ENCODE results near the gene BCL2L13.

Gene BCL2L13

DNA sequence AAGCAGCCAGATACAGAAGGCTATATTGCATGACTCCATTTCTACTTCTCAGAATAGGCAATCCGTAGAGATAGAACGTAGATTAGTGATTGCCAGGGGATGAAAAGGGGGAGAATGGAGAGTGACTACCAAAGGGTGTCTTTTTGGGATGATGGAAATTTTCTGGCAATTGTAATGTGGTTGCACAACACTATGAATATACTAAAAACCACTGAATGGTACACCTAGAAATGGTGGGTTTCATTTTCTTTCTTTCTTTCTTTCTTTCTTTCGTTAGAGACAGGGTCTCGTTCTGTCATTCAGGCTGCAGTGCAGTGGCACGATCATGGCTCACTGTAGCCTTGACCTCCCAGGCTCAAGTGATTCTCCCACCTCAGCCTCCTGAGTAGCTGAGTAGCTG is 81.4 kb downstream of the BCL2L13 start:
- no peak overlapping the region for H3K9ac ChIP-seq (ENCODE audit: low read depth in 1 of 2, low read length in 2 of 2)
- H3K36me3 ChIP-seq (ENCODE audit: control insufficient read depth in 2 of 2, insufficient read depth in 2 of 2, low read length in 2 of 2): no peaks in the 10 kb centered on the region
- peaks cover 2 to 6% of the 10 kb centered on the region in 2 donors for H3K4me1 ChIP-seq (ENCODE audit: control insufficient read depth in 2 of 2, insufficient read depth in 2 of 2, low read length in 2 of 2)
- no peak overlapping the region for H3K27ac ChIP-seq (ENCODE audit: low read depth in 2 of 2, low read length in 2 of 2)
- H3K4me3 ChIP-seq (ENCODE audit: low read length in 2 of 2): no peak overlapping the region
- no peaks in the 10 kb centered on the region for H3K27me3 ChIP-seq (ENCODE audit: control insufficient read depth in 2 of 2, insufficient read depth in 2 of 2, low read length in 2 of 2)
- no peaks in the 10 kb centered on the region for H3K9me3 ChIP-seq (ENCODE audit: control insufficient read depth in 2 of 2, low read length in 2 of 2)

DNA sequence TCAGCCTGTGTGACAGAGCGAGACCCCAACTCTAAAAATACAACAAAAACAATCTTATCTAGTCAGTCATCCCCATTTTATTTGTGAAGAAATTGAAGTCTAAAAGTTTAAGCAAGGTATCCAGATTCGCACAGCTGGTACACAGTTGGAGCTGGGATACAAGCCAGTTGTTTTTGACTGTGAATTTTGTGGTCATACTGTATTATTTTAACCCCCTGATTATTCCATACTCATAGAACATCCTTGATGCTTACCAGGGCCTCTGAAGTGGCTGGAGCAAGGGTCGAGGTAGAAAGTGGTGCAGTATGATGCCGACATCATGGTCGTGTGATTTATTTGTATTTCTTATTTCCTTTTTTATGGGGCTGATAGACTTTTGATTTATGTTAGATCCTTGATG is 85.7 kb downstream of the BCL2L13 start:
- Histone ChIP-seq H3K27me3 (ENCODE audit: control insufficient read depth in 2 of 2, insufficient read depth in 2 of 2, low read length in 2 of 2) (no peaks in the 10 kb centered on the region), H3K4me1 (ENCODE audit: control insufficient read depth in 2 of 2, insufficient read depth in 2 of 2, low read length in 2 of 2) (peaks cover 9 to 10% of the 10 kb centered on the region in 2 donors), H3K4me3 (ENCODE audit: low read length in 2 of 2) (no peak overlapping the region), H3K9me3 (ENCODE audit: control insufficient read depth in 2 of 2, low read length in 2 of 2) (no peaks in the 10 kb centered on the region), H3K9ac (ENCODE audit: low read depth in 1 of 2, low read length in 2 of 2) (no peak overlapping the region), H3K27ac (ENCODE audit: low read depth in 2 of 2, low read length in 2 of 2) (no peak overlapping the region), H3K36me3 (ENCODE audit: control insufficient read depth in 2 of 2, insufficient read depth in 2 of 2, low read length in 2 of 2) (peaks cover 19% of the 10 kb centered on the region in 2 donors)

- no peak overlapping the region for H3K4me3 ChIP-seq (ENCODE audit: low read length in 2 of 2)
- H3K4me1 ChIP-seq (ENCODE audit: control insufficient read depth in 2 of 2, insufficient read depth in 2 of 2, low read length in 2 of 2): peaks cover 9 to 10% of the 10 kb centered on the region in 2 donors
- no peaks in the 10 kb centered on the region for H3K9me3 ChIP-seq (ENCODE audit: control insufficient read depth in 2 of 2, low read length in 2 of 2)
- H3K27ac ChIP-seq (ENCODE audit: low read depth in 2 of 2, low read length in 2 of 2): peak overlapping the region; percentile 7 to 13
- no peak overlapping the region for H3K9ac ChIP-seq (ENCODE audit: low read depth in 1 of 2, low read length in 2 of 2)
- H3K36me3 ChIP-seq (ENCODE audit: control insufficient read depth in 2 of 2, insufficient read depth in 2 of 2, low read length in 2 of 2): peaks cover 25% of the 10 kb centered on the region in 2 donors
- no peaks in the 10 kb centered on the region for H3K27me3 ChIP-seq (ENCODE audit: control insufficient read depth in 2 of 2, insufficient read depth in 2 of 2, low read length in 2 of 2)
Measured at GRCh38 chr22:17724678-17725499, 86.3 kb downstream of the BCL2L13 start.

- H3K4me1 ChIP-seq (ENCODE audit: control insufficient read depth in 2 of 2, insufficient read depth in 2 of 2, low read length in 2 of 2): peaks cover 9 to 10% of the 10 kb centered on the region in 2 donors
- no peaks in the 10 kb centered on the region for H3K9me3 ChIP-seq (ENCODE audit: control insufficient read depth in 2 of 2, low read length in 2 of 2)
- H3K27me3 ChIP-seq (ENCODE audit: control insufficient read depth in 2 of 2, insufficient read depth in 2 of 2, low read length in 2 of 2): no peaks in the 10 kb centered on the region
- H3K9ac ChIP-seq (ENCODE audit: low read depth in 1 of 2, low read length in 2 of 2): no peak overlapping the region
- H3K36me3 ChIP-seq (ENCODE audit: control insufficient read depth in 2 of 2, insufficient read depth in 2 of 2, low read length in 2 of 2): peaks cover 28 to 31% of the 10 kb centered on the region in 2 donors
- H3K27ac ChIP-seq (ENCODE audit: low read depth in 2 of 2, low read length in 2 of 2): peak overlapping the region in 1 of 2 donors; percentile 13
- H3K4me3 ChIP-seq (ENCODE audit: low read length in 2 of 2): no peak overlapping the region
Measured at GRCh38 chr22:17725500-17725796, 86.9 kb downstream of the BCL2L13 start.

DNA sequence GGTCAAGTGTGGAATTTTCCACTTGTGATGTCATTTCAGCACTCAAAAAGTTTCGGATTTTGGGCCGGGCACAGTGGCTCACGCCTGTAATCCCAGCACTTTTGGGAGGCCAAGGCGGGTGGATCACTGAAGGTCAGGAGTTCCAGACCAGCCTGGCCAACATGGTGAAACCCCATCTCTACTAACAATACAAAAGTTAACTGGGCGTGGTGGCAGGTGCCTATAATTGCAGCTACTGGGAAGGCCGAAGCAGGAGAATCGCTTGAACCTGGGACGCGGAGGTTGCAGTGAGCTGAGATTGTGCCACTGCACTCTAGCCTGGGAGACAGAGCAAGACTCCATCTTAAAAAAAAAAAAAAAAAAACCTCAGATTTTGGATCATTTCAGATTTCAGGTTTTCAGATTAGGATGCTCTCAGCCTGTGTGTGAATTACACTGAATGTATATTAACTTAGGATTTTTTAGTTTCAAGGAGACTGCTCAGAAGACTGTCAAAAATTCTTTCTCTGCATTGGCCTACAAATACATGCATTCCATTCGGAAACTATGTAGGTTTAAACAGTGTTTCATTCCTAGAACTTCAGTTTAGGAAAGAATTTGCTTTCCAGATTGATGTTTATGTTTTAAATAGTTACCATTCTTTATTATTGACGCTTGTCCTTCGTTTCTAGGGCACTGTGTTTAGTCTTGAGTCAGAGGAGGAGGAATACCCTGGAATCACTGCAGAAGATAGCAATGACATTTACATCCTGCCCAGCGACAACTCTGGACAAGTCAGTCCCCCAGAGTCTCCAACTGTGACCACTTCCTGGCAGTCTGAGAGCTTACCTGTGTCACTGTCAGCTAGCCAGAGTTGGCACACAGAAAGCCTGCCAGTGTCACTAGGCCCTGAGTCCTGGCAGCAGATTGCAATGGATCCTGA is 87.7 kb downstream of the BCL2L13 start:
- Histone ChIP-seq H3K27me3 (ENCODE audit: control insufficient read depth in 2 of 2, insufficient read depth in 2 of 2, low read length in 2 of 2) (no peaks in the 10 kb centered on the region), H3K9me3 (ENCODE audit: control insufficient read depth in 2 of 2, low read length in 2 of 2) (no peaks in the 10 kb centered on the region), H3K4me1 (ENCODE audit: control insufficient read depth in 2 of 2, insufficient read depth in 2 of 2, low read length in 2 of 2) (peaks cover 9 to 10% of the 10 kb centered on the region in 2 donors), H3K4me3 (ENCODE audit: low read length in 2 of 2) (no peak overlapping the region), H3K9ac (ENCODE audit: low read depth in 1 of 2, low read length in 2 of 2) (no peak overlapping the region), H3K27ac (ENCODE audit: low read depth in 2 of 2, low read length in 2 of 2) (no peak overlapping the region), H3K36me3 (ENCODE audit: control insufficient read depth in 2 of 2, insufficient read depth in 2 of 2, low read length in 2 of 2) (peaks cover 31 to 32% of the 10 kb centered on the region in 2 donors)

- Histone ChIP-seq H3K27me3 (ENCODE audit: control insufficient read depth in 2 of 2, insufficient read depth in 2 of 2, low read length in 2 of 2) (no peaks in the 10 kb centered on the region), H3K4me1 (ENCODE audit: control insufficient read depth in 2 of 2, insufficient read depth in 2 of 2, low read length in 2 of 2) (peaks cover 9 to 10% of the 10 kb centered on the region in 2 donors), H3K27ac (ENCODE audit: low read depth in 2 of 2, low read length in 2 of 2) (no peak overlapping the region), H3K4me3 (ENCODE audit: low read length in 2 of 2) (no peak overlapping the region), H3K9me3 (ENCODE audit: control insufficient read depth in 2 of 2, low read length in 2 of 2) (no peaks in the 10 kb centered on the region), H3K9ac (ENCODE audit: low read depth in 1 of 2, low read length in 2 of 2) (no peak overlapping the region), H3K36me3 (ENCODE audit: control insufficient read depth in 2 of 2, insufficient read depth in 2 of 2, low read length in 2 of 2) (peaks cover 34 to 41% of the 10 kb centered on the region in 2 donors)
Measured at GRCh38 chr22:17726928-17727897, 88.7 kb downstream of the BCL2L13 start.

DNA sequence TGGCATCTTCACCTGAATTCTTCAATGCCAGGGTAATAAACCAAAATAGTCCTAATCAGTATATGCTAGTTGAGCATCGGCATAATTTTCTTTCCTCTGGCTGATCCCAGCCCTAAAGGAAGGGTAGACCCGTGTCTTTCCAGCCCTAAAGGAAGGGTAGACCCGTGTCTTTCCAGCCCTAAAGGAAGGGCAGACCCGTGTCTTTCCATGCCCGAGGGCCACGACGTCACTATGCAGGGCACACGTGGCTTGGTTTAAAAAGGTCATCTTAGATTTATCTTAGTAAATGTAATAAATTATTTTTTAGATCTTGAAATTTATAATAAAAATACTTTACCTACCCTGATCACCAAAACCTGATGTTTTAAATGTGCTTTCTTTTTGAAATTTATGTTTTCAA is 90.2 kb downstream of the BCL2L13 start:
- Histone ChIP-seq H3K36me3 (ENCODE audit: control insufficient read depth in 2 of 2, insufficient read depth in 2 of 2, low read length in 2 of 2) (peaks cover 41 to 55% of the 10 kb centered on the region in 2 donors), H3K27me3 (ENCODE audit: control insufficient read depth in 2 of 2, insufficient read depth in 2 of 2, low read length in 2 of 2) (no peaks in the 10 kb centered on the region), H3K4me1 (ENCODE audit: control insufficient read depth in 2 of 2, insufficient read depth in 2 of 2, low read length in 2 of 2) (peaks cover 8 to 9% of the 10 kb centered on the region in 2 donors), H3K4me3 (ENCODE audit: low read length in 2 of 2) (no peak overlapping the region), H3K9ac (ENCODE audit: low read depth in 1 of 2, low read length in 2 of 2) (no peak overlapping the region), H3K27ac (ENCODE audit: low read depth in 2 of 2, low read length in 2 of 2) (no peak overlapping the region), H3K9me3 (ENCODE audit: control insufficient read depth in 2 of 2, low read length in 2 of 2) (no peaks in the 10 kb centered on the region)

GRCh38 chr22:17729561-17729960 is 91.0 kb downstream of the BCL2L13 start:
- Histone ChIP-seq H3K4me1 (ENCODE audit: control insufficient read depth in 2 of 2, insufficient read depth in 2 of 2, low read length in 2 of 2) (peaks cover 7 to 9% of the 10 kb centered on the region in 2 donors), H3K27ac (ENCODE audit: low read depth in 2 of 2, low read length in 2 of 2) (no peak overlapping the region), H3K36me3 (ENCODE audit: control insufficient read depth in 2 of 2, insufficient read depth in 2 of 2, low read length in 2 of 2) (peaks cover 48 to 62% of the 10 kb centered on the region in 2 donors), H3K27me3 (ENCODE audit: control insufficient read depth in 2 of 2, insufficient read depth in 2 of 2, low read length in 2 of 2) (no peaks in the 10 kb centered on the region), H3K9me3 (ENCODE audit: control insufficient read depth in 2 of 2, low read length in 2 of 2) (no peaks in the 10 kb centered on the region), H3K4me3 (ENCODE audit: low read length in 2 of 2) (no peak overlapping the region), H3K9ac (ENCODE audit: low read depth in 1 of 2, low read length in 2 of 2) (no peak overlapping the region)

- no peak overlapping the region for H3K27ac ChIP-seq (ENCODE audit: low read depth in 2 of 2, low read length in 2 of 2)
- H3K36me3 ChIP-seq (ENCODE audit: control insufficient read depth in 2 of 2, insufficient read depth in 2 of 2, low read length in 2 of 2): peaks cover 42 to 62% of the 10 kb centered on the region in 2 donors
Measured at GRCh38 chr22:17732251-17732854, 93.8 kb downstream of the BCL2L13 start.

More at GRCh38 chr22:17732251-17732854, 93.8 kb downstream of the BCL2L13 start:
- Histone ChIP-seq H3K27me3 (ENCODE audit: control insufficient read depth in 2 of 2, insufficient read depth in 2 of 2, low read length in 2 of 2) (no peaks in the 10 kb centered on the region), H3K9ac (ENCODE audit: low read depth in 1 of 2, low read length in 2 of 2) (no peak overlapping the region), H3K4me3 (ENCODE audit: low read length in 2 of 2) (no peak overlapping the region), H3K4me1 (ENCODE audit: control insufficient read depth in 2 of 2, insufficient read depth in 2 of 2, low read length in 2 of 2) (no peaks in the 10 kb centered on the region), H3K9me3 (ENCODE audit: control insufficient read depth in 2 of 2, low read length in 2 of 2) (no peaks in the 10 kb centered on the region)
